GM10248 (cell line): Measurements from ENCODE around the gene ERC2.

Source experiments
- CTCF ChIA-PET: fragments of 300-600 bp; sonication (Branson Sonifier 250); formaldehyde crosslinking; extraction: SDS; loops from one replicate; lab custom pipeline; 2021; ENCODE audit warnings: antibody characterized with exemption; lab: Yijun Ruan, JAX
- POLR2A ChIA-PET: fragments of 350-650 bp; sonication (Branson Sonifier 250); formaldehyde crosslinking; extraction: SDS; loops from one replicate; lab custom pipeline; 2020; ENCODE audit warnings: antibody characterized with exemption; lab: Yijun Ruan, JAX
- DNase-seq: peaks from one replicate; pipeline ENCODE4 v3.0.0; 2012; ENCODE audit errors: extremely low spot score
- TF ChIP-seq, protein P1 (sequence below): IDR thresholded peaks from 2 replicates; pipeline ENCODE4 v1.5.1; 2012; ENCODE audit warnings: mild to moderate bottlenecking, low read depth; ENCODE audit errors: extremely low read depth, missing control alignments, control extremely low read depth

The ERC2 gene

GRCh38 chr3:55658690-55659562, 809.3 kb downstream of the ERC2 start:
- ChIA-PET POLR2A (no interaction called here), CTCF (interaction anchor here (1.2 to 1.3 kb wide), 2 partner anchors 11 to 27 kb away, joined by 3 to 4 read pairs; no protein-coding TSS in a partner anchor)
- no peak for DNase-seq
- TF ChIP-seq, protein P1, sequence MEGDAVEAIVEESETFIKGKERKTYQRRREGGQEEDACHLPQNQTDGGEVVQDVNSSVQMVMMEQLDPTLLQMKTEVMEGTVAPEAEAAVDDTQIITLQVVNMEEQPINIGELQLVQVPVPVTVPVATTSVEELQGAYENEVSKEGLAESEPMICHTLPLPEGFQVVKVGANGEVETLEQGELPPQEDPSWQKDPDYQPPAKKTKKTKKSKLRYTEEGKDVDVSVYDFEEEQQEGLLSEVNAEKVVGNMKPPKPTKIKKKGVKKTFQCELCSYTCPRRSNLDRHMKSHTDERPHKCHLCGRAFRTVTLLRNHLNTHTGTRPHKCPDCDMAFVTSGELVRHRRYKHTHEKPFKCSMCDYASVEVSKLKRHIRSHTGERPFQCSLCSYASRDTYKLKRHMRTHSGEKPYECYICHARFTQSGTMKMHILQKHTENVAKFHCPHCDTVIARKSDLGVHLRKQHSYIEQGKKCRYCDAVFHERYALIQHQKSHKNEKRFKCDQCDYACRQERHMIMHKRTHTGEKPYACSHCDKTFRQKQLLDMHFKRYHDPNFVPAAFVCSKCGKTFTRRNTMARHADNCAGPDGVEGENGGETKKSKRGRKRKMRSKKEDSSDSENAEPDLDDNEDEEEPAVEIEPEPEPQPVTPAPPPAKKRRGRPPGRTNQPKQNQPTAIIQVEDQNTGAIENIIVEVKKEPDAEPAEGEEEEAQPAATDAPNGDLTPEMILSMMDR: no peak

DNA sequence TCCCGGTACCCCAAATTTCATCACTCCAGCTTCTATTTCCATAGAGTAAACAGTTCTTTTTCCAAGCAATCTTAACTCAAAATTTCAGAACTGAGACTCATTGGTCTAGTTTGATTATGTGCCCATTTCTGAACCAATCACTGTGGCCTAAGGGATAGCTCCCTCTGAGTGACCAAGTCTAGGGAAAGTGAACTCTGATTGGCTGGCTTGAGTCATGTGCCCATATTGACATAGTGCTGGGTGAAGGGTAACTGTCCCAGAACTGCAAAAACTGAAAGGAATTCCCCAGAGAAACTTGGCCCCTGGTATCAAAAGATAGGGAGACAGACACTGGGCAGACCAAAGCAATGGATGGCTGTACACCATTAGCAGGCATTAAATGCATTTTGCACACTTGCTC, 810.0 kb downstream of the ERC2 start:
- POLR2A ChIA-PET: no interaction called here
- DNase-seq: no peak
- CTCF ChIA-PET: interaction anchor here (1.3 kb wide), 2 partner anchors 11 to 29 kb away, joined by 3 read pairs; no protein-coding TSS in a partner anchor
- TF ChIP-seq, protein P1: no peak

GRCh38 chr3:55655544-55655943, 812.7 kb downstream of the ERC2 start:
- ChIA-PET CTCF (interaction anchor here (1.3 to 1.9 kb wide), 2 partner anchors 17 to 26 kb away, joined by 3 to 6 read pairs; no protein-coding TSS in a partner anchor), POLR2A (no interaction called here)
- TF ChIP-seq, protein P1: no peak
- DNase-seq: no peak

- CTCF ChIA-PET: interaction anchor here (1.2 kb wide), 1 partner anchor 8 kb away, joined by 5 read pairs; no protein-coding TSS in a partner anchor
These were observed 814.0 kb downstream of the ERC2 start for GRCh38 chr3:55654123-55654760.

GRCh38 chr3:55651011-55651410, 817.3 kb downstream of the ERC2 start:
- ChIA-PET CTCF (no interaction called here), POLR2A (no interaction called here)
- TF ChIP-seq, protein P1: no peak
- DNase-seq: no peak

More at GRCh38 chr3:55654123-55654760, 814.0 kb downstream of the ERC2 start:
- POLR2A ChIA-PET: no interaction called here
- TF ChIP-seq, protein P1: no peak
- peak; percentile 44 for DNase-seq

DNA sequence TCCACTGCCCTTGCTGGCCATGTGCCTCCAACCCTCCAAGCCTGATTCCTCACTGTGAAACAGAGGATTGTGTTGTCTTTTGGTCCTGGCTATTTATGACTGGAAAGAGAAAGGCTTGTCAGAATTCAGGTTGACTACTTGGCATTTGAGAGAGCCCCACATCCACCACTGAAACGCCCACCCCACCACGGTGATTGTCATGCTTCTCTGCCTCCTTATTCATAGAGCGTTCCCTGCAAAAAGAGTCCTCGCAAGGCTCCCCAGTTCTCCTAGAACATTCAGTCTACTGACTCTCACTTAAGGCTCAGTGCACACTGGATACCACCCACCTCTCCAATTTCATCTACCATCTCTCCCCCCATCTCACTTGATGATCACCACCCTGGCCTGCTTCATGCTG, 818.3 kb downstream of the ERC2 start:
- DNase-seq: no peak
- POLR2A ChIA-PET: no interaction called here
- TF ChIP-seq, protein P1: no peak
- CTCF ChIA-PET: no interaction called here
